ENCODE results near the gene SRRM2.

SRRM2 gene

DNA sequence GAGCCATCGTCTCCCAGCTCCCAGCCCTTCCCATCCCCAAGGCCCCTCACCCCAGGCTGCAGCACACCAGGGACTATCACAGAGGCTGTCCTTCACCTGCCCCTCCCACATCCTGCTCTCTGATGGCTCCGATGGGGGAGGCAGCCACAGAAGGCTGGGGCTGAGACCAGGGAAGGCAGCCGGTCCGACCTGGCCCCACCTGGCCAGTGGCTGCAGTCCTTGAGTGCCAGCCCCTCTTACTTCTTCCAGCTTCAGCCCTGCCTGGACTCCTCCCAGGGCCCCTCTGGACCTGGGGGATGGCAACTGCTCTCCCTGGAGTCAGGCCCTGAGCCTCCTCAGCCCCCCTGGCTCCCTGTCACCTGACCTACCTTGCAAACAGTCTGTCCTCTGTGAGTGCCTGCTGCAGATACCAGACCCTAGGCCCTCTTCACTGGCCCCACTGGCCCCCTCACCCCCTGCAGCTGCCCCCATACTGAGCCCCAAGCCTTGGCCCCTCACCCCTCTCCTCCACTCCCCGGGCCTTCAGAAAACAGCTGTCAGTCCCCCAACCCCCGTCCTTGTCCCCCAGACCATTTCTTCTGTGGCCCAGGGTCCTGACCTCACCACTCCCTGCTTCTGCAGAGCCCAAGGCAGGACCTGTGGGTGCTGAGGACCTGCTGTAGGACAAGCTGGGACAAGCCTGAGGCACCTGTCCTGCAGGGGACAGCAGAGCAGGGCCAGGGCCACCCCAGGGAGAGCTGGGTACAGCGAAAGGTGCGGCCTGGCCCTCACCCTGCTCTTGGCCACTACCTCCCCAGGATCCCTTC is 12.6 kb upstream of the SRRM2 start:
- DNase-seq (ENCODE audit: low read depth, low spot score), result no peak

DNA sequence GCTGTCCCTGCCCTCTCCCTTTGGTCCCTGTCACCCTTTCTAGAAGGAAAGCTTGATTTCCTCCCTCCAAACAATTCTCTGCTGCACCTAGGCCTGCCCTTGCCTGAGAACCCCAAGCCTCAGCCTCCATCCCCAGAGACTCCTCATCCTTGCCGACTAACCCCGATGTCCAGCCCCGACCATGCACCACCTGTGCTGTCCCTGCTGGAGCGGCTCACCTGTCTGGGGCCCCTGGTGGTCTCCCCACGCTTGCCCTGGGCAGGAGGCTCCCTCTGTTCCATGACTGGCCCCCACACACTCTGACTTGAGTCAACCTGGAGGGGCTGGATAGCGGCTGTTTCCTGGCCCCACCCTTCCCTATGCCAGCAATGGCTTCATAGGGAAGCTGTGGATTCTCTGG is 12.0 kb upstream of the SRRM2 start:
- DNase-seq (ENCODE audit: low read depth, low spot score), result no peak

GRCh38 chr16:2741168-2741567 is 11.3 kb upstream of the SRRM2 start:
- DNase-seq (ENCODE audit: low read depth, low spot score), result no peak

- DNase-seq (ENCODE audit: low read depth, low spot score), result no peak
Observed at GRCh38 chr16:2742323-2743006, 10.0 kb upstream of the SRRM2 start.

DNA sequence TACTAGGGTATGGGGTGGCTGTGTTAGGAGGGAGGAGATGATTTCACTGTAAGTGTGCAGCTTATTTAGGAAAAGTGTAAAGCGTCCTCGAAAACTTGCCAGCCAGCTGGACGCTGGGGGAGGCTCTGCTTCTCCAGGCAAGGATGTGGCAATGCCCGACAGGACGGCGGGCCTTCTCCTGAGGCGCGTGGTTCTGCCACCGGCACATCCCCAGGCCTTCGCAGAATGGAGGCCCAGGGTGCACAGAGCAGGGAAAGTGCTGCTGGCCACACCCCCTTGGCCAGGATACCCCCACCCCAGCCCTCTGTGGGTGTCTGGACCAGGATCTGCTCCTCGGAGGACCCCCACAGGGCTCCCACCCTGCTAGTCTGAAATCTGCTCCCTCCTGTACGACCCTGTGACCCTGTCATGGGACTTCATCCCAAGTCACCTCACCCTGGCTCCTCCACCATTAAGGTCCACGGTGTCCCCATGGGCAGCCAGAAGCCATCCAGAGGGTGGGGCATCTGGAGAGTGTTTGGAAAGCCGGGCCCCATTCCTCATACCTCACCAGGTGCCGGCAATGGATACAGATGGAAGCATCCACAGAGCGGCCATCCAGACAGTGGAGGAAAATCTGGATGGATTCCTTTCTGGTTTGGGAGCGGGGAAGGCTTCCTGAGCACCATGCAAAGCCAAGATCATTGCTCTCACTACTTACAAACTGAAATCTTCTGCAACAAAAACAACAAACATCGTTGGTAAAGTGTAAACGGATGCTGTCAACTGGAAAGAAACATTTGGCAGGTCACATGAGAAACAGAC is 9.2 kb upstream of the SRRM2 start:
- no peak for DNase-seq (ENCODE audit: low read depth, low spot score)

GRCh38 chr16:2744711-2745110 is 7.7 kb upstream of the SRRM2 start:
- no peak for DNase-seq (ENCODE audit: low read depth, low spot score)

- DNase-seq (ENCODE audit: low read depth, low spot score), result no peak
Observed at GRCh38 chr16:2745116-2745890, 7.1 kb upstream of the SRRM2 start.

DNA sequence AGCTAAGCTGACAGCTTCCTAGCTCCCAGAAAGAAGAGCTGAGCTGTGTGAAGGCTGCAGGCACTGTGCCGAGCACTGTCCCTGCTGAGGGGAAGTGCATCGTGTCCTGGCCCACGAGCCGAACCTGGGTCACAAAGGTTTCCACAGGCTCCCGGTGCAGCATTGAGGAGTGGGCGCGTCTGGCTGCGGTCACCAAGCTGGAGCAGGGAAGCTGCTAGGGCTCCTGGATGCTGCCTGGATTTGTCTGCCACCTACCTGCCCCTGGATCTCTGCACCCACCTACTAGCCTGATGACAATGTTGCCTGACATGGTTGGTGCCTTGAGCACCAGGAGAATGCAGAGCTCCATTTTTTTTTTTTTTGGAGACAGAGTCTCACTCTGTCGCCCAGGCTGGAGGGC is 6.5 kb upstream of the SRRM2 start:
- DNase-seq (ENCODE audit: low read depth, low spot score), result no peak

DNA sequence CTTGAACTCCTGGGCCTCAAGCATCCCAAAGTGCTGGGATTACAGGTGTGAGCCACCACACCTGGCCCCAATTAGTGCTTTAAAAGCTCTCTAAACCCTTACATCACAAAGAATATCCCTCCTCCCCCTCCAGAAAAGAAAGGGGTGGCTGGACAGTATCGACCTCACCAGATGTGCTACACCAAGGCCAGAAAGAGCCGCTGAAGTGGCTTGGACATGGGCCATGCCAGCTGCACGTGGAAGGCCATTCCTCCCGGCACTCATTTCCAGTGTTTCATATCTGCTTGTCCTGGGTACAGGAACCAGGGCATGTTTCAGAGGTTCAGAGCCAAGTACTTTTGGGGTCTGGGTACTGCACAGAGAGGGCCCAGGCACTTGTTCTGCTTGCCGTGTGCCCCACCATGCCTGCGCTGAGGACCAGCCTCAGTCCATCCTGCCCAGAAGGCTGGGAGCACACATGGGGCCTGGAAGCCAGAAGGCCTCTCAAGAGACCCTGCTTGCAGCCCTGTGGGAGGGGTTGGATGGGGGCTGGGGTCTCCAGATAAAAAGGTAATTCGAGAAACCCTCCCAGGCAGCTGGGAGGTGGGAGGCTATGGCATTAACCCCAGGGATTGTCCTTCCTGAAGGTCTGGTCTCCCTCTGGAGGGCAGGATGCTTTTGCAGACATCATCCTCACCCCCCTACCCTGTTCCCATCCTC is 3.5 kb upstream of the SRRM2 start:
- DNase-seq (ENCODE audit: low read depth, low spot score), result no peak

DNA sequence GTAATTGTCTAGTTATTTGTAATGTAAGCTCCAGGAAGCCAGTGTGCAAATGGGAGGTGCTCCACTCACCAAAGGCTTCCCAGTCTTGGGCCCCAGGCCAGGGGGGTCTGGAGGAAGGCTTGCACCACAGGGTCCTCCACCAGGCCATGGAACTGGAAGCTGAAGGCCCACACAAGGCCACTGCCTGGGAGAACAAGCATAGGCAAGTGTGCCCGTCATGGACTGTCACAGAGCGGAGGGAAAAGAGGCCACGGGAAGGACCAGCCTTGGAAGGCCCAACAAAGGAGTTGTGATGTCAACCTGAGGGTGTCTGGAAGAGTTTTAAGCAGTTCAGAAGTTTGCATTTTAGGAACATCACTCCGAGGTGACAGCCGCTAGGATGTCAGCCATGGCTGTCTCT is 3.0 kb upstream of the SRRM2 start:
- DNase-seq (ENCODE audit: low read depth, low spot score), result no peak

DNA sequence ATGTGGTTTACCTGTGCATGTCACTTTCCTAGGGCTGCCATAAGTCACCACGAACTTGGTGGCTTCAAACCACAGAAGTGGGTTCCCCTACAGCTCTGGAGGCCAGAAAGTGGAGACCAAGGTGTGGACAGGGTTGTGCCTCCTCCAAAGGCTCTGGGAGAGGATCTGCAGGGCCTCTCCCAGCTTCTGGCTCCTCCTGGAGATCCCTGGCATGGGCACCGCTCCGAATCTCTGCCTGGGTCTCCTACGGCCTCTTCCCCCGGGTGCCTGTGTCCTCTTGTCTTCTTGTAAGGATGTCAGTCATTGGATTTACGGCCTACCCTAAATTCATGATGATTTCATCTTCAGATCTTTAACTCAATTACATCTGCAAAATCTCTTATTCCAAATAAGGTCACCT is 2.5 kb upstream of the SRRM2 start:
- no peak for DNase-seq (ENCODE audit: low read depth, low spot score)

DNA sequence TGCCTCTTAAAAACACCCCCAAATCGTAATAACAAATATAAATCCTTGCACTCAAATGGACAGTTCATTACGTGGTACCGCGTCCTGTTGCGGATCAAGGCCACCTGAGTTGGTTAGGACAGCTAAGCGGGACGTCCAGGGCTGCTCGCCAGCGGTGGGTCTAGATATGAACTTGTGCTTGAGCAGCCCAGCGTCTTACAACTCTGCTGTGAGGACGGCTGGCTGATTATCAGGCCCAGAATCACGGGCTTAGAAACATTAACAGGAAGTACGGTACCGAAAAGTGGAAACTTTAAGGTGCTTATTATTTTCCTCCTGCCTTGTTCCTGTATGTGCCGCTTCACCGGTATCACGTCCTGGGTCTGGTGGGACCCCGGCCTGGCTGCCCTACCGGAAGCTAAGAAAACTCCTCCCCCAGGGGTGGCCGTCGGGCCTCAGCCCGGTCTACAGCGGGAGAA is 832 bp upstream of the SRRM2 start:
- no peak for DNase-seq (ENCODE audit: low read depth, low spot score)

DNA sequence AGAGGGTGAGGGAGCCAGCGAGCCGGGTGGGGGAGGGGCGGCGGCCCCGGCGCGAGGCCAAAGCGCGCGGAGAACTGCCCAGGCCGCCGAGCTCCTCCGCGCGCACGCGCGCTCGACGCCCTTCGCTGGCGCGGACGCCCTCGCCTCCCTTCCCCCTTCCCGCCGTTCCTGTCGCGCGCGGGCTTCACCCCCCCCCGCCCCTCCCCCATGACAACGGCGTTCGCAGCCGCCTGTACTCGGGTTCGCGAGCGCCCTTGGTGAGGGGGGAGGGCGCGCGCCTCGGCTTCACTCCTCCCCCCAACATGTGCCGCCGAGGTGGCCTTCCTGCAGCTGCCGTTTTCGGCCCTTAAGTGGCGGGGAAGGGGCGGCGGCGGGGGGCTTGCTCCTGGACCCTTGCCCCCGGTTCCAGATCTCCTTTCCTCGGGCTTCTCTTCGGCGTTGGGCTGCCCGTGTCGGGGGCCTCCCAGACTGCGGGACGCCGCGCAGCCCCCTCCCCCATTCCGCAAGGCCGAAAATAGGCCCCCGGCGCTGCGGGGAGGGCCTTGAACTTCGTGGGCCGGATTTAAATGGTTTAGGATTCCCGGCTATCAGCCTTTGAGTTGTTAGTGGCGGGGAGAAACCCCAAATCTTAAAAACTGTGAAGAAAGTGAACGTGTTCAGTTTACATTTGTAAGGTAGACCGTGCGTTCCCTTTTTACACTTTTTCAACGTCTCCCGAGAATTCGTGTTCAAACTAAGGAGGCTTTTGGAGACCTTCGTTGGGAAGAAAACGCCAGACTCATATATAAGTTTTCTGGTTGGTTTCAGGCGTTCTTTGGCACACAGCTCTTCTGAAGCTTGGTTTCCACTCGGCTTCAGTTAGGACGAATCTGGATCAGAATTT is 653 bp downstream of the SRRM2 start:
- DNase-seq (ENCODE audit: low read depth, low spot score), result no peak

DNA sequence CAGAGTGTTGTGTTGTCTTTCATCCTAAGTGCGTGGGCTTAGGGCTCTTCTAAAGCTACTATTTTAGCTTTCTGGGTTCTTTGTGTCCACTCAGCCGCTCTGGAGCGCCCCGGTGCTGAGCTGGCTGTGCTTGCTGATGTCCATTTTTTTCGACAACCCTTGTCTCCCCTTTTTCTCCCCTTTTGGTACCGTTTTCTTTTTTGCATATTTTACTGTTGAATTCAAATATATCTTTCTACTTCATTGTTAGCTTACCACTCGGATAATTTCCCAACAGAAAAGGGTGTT is 1.2 kb downstream of the SRRM2 start:
- DNase-seq (ENCODE audit: low read depth, low spot score), result no peak

DNA sequence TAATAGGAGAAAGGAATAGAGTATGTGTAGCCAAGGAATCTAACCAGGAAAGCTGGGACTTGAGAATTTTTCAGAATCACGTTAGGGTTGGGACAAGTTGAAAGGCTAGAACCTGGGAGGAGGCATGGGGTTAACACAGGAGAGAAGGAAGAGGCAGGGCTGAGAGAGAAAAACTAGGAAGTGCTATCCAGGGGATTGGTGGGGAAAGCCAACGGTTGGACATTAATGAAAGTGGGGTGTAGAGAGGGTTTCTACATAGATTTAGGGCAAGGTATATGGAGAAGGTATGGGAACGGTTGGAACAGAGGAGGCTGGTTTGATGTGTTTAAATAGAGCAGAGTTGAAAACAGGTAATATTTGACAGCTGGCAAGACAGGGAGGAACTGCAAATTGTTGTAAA is 2.7 kb downstream of the SRRM2 start:
- no peak for DNase-seq (ENCODE audit: low read depth, low spot score)

- no peak for DNase-seq (ENCODE audit: low read depth, low spot score)
Observed at GRCh38 chr16:2756288-2757015, 4.0 kb downstream of the SRRM2 start.

DNA sequence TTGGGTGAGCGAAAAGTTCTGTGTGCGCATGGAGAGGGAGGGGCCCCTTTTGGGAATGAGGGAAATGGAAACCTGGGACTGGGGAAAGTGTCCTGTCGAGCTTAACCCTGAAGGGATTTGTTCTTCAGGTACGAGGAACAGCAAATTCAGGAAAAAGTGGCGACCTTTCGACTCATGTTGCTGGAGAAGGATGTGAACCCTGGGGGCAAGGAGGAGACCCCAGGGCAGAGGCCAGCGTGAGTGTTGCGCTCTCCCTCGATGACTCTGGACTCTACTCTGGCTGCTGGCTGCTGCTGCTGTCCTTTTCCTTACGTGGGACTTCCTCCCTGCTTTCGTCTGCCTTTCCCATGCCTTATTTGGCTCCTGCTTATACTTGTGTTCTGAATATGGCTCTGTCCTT is 4.9 kb downstream of the SRRM2 start:
- DNase-seq (ENCODE audit: low read depth, low spot score), result no peak

DNA sequence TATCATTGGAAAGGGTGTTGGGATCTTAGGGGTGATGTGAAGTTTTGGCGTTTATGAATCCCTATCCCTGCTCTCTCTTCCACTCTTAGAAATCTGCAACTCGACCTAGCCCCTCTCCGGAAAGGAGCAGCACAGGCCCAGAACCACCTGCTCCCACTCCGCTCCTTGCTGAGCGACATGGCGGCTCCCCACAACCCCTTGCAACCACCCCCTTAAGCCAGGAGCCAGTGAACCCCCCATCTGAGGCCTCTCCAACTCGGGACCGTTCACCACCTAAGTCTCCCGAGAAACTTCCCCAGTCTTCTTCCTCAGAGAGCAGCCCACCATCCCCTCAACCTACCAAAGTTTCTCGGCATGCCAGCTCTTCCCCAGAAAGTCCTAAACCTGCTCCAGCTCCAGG is 9.0 kb downstream of the SRRM2 start:
- DNase-seq (ENCODE audit: low read depth, low spot score), result no peak

DNA sequence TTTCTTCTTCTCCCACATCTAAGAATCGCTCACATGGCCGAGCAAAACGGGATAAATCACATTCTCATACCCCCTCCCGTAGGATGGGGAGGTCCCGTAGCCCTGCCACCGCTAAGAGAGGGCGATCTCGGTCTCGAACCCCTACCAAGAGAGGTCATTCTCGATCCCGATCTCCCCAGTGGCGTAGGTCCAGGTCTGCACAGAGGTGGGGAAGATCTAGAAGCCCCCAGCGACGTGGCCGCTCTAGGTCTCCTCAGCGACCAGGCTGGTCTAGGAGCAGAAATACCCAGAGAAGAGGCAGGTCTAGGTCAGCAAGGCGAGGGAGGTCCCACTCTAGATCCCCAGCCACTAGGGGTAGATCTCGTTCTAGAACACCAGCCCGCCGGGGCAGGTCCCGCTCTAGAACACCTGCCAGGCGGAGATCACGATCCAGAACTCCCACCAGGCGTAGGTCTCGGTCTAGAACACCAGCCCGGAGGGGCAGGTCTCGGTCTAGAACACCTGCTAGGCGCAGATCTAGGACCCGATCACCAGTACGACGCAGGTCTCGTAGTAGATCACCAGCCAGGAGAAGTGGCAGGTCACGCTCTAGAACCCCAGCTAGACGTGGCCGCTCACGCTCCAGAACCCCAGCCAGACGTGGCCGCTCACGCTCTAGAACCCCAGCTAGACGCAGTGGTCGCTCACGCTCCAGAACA is 9.6 kb downstream of the SRRM2 start:
- no peak for DNase-seq (ENCODE audit: low read depth, low spot score)

All from smooth muscle cell of the brain vasculature (primary cell).